IMR-90 (cell line): ENCODE results near the gene ZDHHC17. TPM values are rescaled to one million over a fixed set of nuclear protein-coding genes. Genes with fewer than 3 reads are reported as not detected.

Experiments
- ATAC-seq: fragments of 200-7000 bp; cut with Tn5 transposase; 2 replicates; pipeline ENCODE4 v1.9.1; 2020; ENCODE audit warnings: low read depth, mild to moderate bottlenecking, moderate library complexity
- BruUV-seq: library from RNA; stranded (reverse); fragments of 400-500 nt; replicated peaks from 2 replicates; lab custom pipeline; 2021; lab: Mats Ljungman, UMichigan
- CTCF ChIA-PET: fragments of 300-600 bp; formaldehyde crosslinking; extraction: SDS; loops from one replicate; lab custom pipeline; 2021; ENCODE audit warnings: antibody characterized with exemption; lab: Yijun Ruan, JAX
- POLR2A ChIA-PET: fragments of 300-600 bp; sonication (Branson Sonifier 250); formaldehyde crosslinking; loops from one replicate; lab custom pipeline; 2022; ENCODE audit warnings: antibody characterized with exemption; ENCODE audit not compliant: unreplicated experiment; lab: Charles Lee
- DNase-seq: peaks from one replicate; pipeline ENCODE4 v3.0.0; 2013
- H2AFZ ChIP-seq: replicated peaks from 2 replicates; pipeline ENCODE3; 2013; ENCODE audit warnings: low read length, mild to moderate bottlenecking; ENCODE audit not compliant: poor library complexity
- H2AK5ac ChIP-seq: 2 replicates; pipeline ENCODE4 v1.6.1; 2013; ENCODE audit warnings: low read depth, low read length, inconsistent platforms
- H2AK9ac ChIP-seq: replicated peaks from 2 replicates; pipeline ENCODE3; 2013; ENCODE audit warnings: mild to moderate bottlenecking, low read depth, low read length, moderate library complexity; ENCODE audit not compliant: poor library complexity
- H2BK120ac ChIP-seq: 2 replicates; pipeline ENCODE4 v1.6.1; 2013; ENCODE audit warnings: low read depth, low read length, inconsistent platforms
- H2BK15ac ChIP-seq: 3 replicates; pipeline ENCODE4 v1.6.1; 2013; ENCODE audit warnings: low read depth, low read length, inconsistent platforms
- H2BK20ac ChIP-seq: 2 replicates; pipeline ENCODE4 v1.6.1; 2013; ENCODE audit warnings: low read depth, mild to moderate bottlenecking, inconsistent platforms, low read length, moderate library complexity
- H2BK5ac ChIP-seq: 2 replicates; pipeline ENCODE4 v1.6.1; 2013; ENCODE audit warnings: mild to moderate bottlenecking, low read depth, low read length, inconsistent platforms; ENCODE audit not compliant: poor library complexity, severe bottlenecking
- H3K14ac ChIP-seq: replicated peaks from 2 replicates; pipeline ENCODE4 v1.6.1; 2013; ENCODE audit warnings: low read depth, low read length, inconsistent platforms
- H3K18ac ChIP-seq: 2 replicates; pipeline ENCODE4 v1.6.1; 2013; ENCODE audit warnings: low read depth, low read length, control low read depth
- H3K23ac ChIP-seq: 2 replicates; pipeline ENCODE4 v1.6.1; 2013; ENCODE audit warnings: low read depth, low read length, inconsistent platforms
- H3K27ac ChIP-seq: 2 replicates; pipeline ENCODE4 v1.5.1; 2013; ENCODE audit warnings: mild to moderate bottlenecking, control low read depth, low read length; ENCODE audit not compliant: insufficient read depth
- H3K27me3 ChIP-seq: 2 replicates; pipeline ENCODE4 v1.6.1; 2013; ENCODE audit warnings: low read length; ENCODE audit not compliant: control insufficient read depth, insufficient read depth
- H3K36me3 ChIP-seq: 2 replicates; pipeline ENCODE4 v1.6.1; 2013; ENCODE audit warnings: low read length, mixed read lengths; ENCODE audit not compliant: control insufficient read depth, insufficient read depth
- H3K4ac ChIP-seq: 2 replicates; pipeline ENCODE4 v1.6.1; 2013; ENCODE audit warnings: low read depth, low read length, inconsistent platforms
- H3K4me1 ChIP-seq: 2 replicates; pipeline ENCODE4 v1.6.1; 2013; ENCODE audit warnings: low read length, mixed read lengths; ENCODE audit not compliant: control insufficient read depth, insufficient read depth
- H3K4me2 ChIP-seq: 2 replicates; pipeline ENCODE4 v1.6.1; 2013; ENCODE audit warnings: low read depth, mild to moderate bottlenecking, control low read depth, low read length, moderate library complexity
- H3K4me3 ChIP-seq: 2 replicates; pipeline ENCODE4 v1.5.1; 2013; ENCODE audit warnings: low read depth, mild to moderate bottlenecking, control low read depth, low read length, moderate library complexity; ENCODE audit not compliant: insufficient read depth
- H3K56ac ChIP-seq: 2 replicates; pipeline ENCODE4 v1.6.1; 2013; ENCODE audit warnings: low read length, inconsistent platforms; ENCODE audit not compliant: insufficient read depth; ENCODE audit errors: extremely low read depth
- H3K79me1 ChIP-seq, 2 experiments: 2 replicates each; pipeline ENCODE4 v1.6.1; 2013; ENCODE audit warnings: low read length in 2 of 2, inconsistent platforms in 1 of 2, low read depth in 1 of 2
- H3K9ac ChIP-seq: 2 replicates; pipeline ENCODE4 v1.6.1; 2013; ENCODE audit warnings: low read depth, low read length, control low read depth
- H3K9me1 ChIP-seq: 2 replicates; pipeline ENCODE4 v1.6.1; 2013; ENCODE audit warnings: low read length, inconsistent platforms; ENCODE audit not compliant: insufficient read depth
- H3K9me3 ChIP-seq: 2 replicates; pipeline ENCODE4 v1.6.1; 2013; ENCODE audit warnings: low read length; ENCODE audit not compliant: control insufficient read depth, insufficient read depth
- H4K20me1 ChIP-seq: 2 replicates; pipeline ENCODE4 v1.6.1; 2013; ENCODE audit warnings: low read length, inconsistent platforms; ENCODE audit not compliant: insufficient read depth
- H4K5ac ChIP-seq: 2 replicates; pipeline ENCODE4 v1.6.1; 2013; ENCODE audit warnings: mild to moderate bottlenecking, low read depth, low read length, control low read depth
- H4K8ac ChIP-seq, 2 experiments: 2 replicates each; pipeline ENCODE4 v1.6.1; 2013; ENCODE audit warnings: low read depth in 2 of 2, low read length in 2 of 2, control low read depth in 1 of 2, inconsistent platforms in 1 of 2
- H4K91ac ChIP-seq: 2 replicates; pipeline ENCODE4 v1.6.1; 2013; ENCODE audit warnings: low read depth, low read length, inconsistent platforms; ENCODE audit not compliant: insufficient read depth
- CEBPB ChIP-seq: IDR thresholded peaks from 2 replicates; pipeline ENCODE4 v1.6.1; 2012; ENCODE audit warnings: low read depth, low read length, improper control_type of control experiment
- FOS ChIP-seq: fragments of 150-350 bp; IDR thresholded peaks from 2 replicates; pipeline ENCODE4 v1.6.1; 2016; ENCODE audit warnings: low read depth, low read length
- MAZ ChIP-seq: IDR thresholded peaks from 2 replicates; pipeline ENCODE4 v1.6.1; 2012; ENCODE audit warnings: low read depth, mild to moderate bottlenecking, low read length, improper control_type of control experiment, moderate library complexity, borderline replicate concordance
- MXI1 ChIP-seq: IDR thresholded peaks from 2 replicates; pipeline ENCODE4 v1.6.1; 2012; ENCODE audit warnings: low read depth, mild to moderate bottlenecking, low read length, moderate library complexity, borderline replicate concordance
- NFE2L2 ChIP-seq: fragments of 150-350 bp; IDR thresholded peaks from 2 replicates; pipeline ENCODE4 v1.6.1; 2016; ENCODE audit warnings: low read depth, mild to moderate bottlenecking, low read length
- SMC3 ChIP-seq: fragments of 150-350 bp; IDR thresholded peaks from 2 replicates; pipeline ENCODE4 v1.6.1; 2016; ENCODE audit warnings: low read depth, mild to moderate bottlenecking, antibody characterized with exemption, low read length, moderate library complexity
- USF2 ChIP-seq: fragments of 150-350 bp; IDR thresholded peaks from 2 replicates; pipeline ENCODE4 v1.6.1; 2017; ENCODE audit warnings: mild to moderate bottlenecking, antibody characterized with exemption, low read length, low read depth
- WGBS, 2 experiments: methylation state at CpG; one replicate each; pipeline versions ENCODE4 v1.1.5 to v1.1.7; 2013; ENCODE audit warnings: missing lambda C conversion rate in 2 of 2; ENCODE audit not compliant: insufficient read length in 1 of 2; ENCODE audit errors: extremely low coverage in 2 of 2; 5-methylcytosine and 5-hydroxymethylcytosine counted together
- dilution Hi-C: fragments of 300-500 bp; cut with HindIII; formaldehyde crosslinking; loops from one replicate; pipeline ENCODE4 v1.14.3; 2018; ENCODE audit warnings: low sequenced_read_pairs; ENCODE audit not compliant: unreplicated experiment
- in situ Hi-C: fragments of 300-500 bp; cut with MboI; formaldehyde crosslinking; loops from 3 replicates; pipeline ENCODE4 v1.14.3; 2019; ENCODE audit warnings: low sequenced_read_pairs, inconsistent platforms, mixed read lengths
- intact Hi-C: fragments of 100-400 bp; cut with micrococcal nuclease; formaldehyde crosslinking; loops from 2 replicates; pipeline ENCODE4 v1.10.0; 2022
- polyA plus RNA-seq, 3 experiments: library from polyadenylated mRNA; depleted of rRNA; stranded (reverse); fragments of >200 nt; gene quantifications; 2 replicates each; pipeline ENCODE4 v1.2.3, GENCODE V29; 2012; ENCODE audit warnings: low replicate concordance in 1 of 3
- total RNA-seq: library from RNA; depleted of rRNA; stranded (reverse); fragments of >200 nt; gene quantifications from 2 replicates; pipeline ENCODE4 v1.2.3, GENCODE V29; 2012

ZDHHC17 gene
- total and polyA plus RNA-seq, 2 of the 4 experiments (the other 2 are of a cell fraction): 23.3 to 125 TPM

- no peak overlapping the region for H4K8ac ChIP-seq
- ATAC-seq (no peak), DNase-seq (no peak)
- H3K9ac ChIP-seq: no peak overlapping the region
- no peak overlapping the region for H3K4me3 ChIP-seq
- in situ Hi-C loops (no loop called here), dilution Hi-C loops (no loop called here), intact Hi-C loops (no loop called here)
- H3K27ac ChIP-seq: no peak overlapping the region
- H2AK5ac ChIP-seq: no peak overlapping the region
- no peak overlapping the region for H2BK120ac ChIP-seq
- H3K9me3 ChIP-seq: no peaks in the 10 kb centered on the region
- H3K14ac ChIP-seq: no peak overlapping the region
- no peak overlapping the region for H2BK15ac ChIP-seq
- H2BK20ac ChIP-seq: no peak overlapping the region
- no peak overlapping the region for H3K4ac ChIP-seq
- H3K23ac ChIP-seq: no peak overlapping the region
- H3K79me1 ChIP-seq: peaks cover 25 to 78% of the 10 kb centered on the region in 2 experiments; a peak in 3 of 4 replicates
- no peaks in the 10 kb centered on the region for H3K27me3 ChIP-seq
- ChIA-PET CTCF (no interaction called here), POLR2A (no interaction called here)
- H3K56ac ChIP-seq: no peak overlapping the region
- no peak overlapping the region for H2AK9ac ChIP-seq
- BruUV-seq: no TSS peak
- H4K5ac ChIP-seq: no peak overlapping the region
- no peak overlapping the region for H3K18ac ChIP-seq
- no peaks in the 10 kb centered on the region for H3K36me3 ChIP-seq
- no peak overlapping the region for H3K4me2 ChIP-seq
- H4K91ac ChIP-seq: no peak overlapping the region
- WGBS, 2 experiments: no CpG with 5 or more reads among the region's 3 CpGs
- TF ChIP-seq NFE2L2: no peak
- TF ChIP-seq USF2: no peak
- no peak for TF ChIP-seq MAZ
- TF ChIP-seq SMC3: no peak
- no peak for TF ChIP-seq FOS
- TF ChIP-seq MXI1: no peak
- no peak for TF ChIP-seq CEBPB
- peaks cover 28% of the 10 kb centered on the region; the same call in 1 of the 2 replicates for H4K20me1 ChIP-seq
- H2AFZ ChIP-seq: no peak overlapping the region
- 0 out of 2 replicates have a peak, but pooled peaks cover 4% of the 10 kb centered on the region for H3K9me1 ChIP-seq
- no peak overlapping the region for H2BK5ac ChIP-seq
- peaks cover 9% of the 10 kb centered on the region for H3K4me1 ChIP-seq
These were observed 17.4 kb downstream of the ZDHHC17 start for GRCh38 chr12:76781321-76781720.
